Hematopoietic multipotent progenitor cell (in vitro differentiated cells): ENCODE results near the gene CMA1. TPM values are rescaled to one million over a fixed set of nuclear protein-coding genes. Genes with fewer than 3 reads are reported as not detected.
"Not testable (repeated sequence)": the region's sequence is repeated elsewhere in the genome, so short reads cannot be mapped to it uniquely, and the experiment has no call there.

Source experiments
- DNase-seq, 3 donors: peaks; one replicate each; pipeline ENCODE4 v3.0.0-alpha.2; 2011 to 2015; ENCODE audit warnings: low read depth in 2 of 3, low spot score in 2 of 3
- total RNA-seq: library from RNA; depleted of rRNA; stranded (reverse); fragments of >200 nt; gene quantifications from one replicate; pipeline ENCODE4 v1.2.3, GENCODE V29; 2012

Gene CMA1
- total RNA-seq, 1 donor: not detected

- DNase-seq: not testable (repeated sequence)
Measured at GRCh38 chr14:24470450-24470849, 37.6 kb downstream of the CMA1 start.

- DNase-seq: no peak
Measured at GRCh38 chr14:24465805-24466204, 42.3 kb downstream of the CMA1 start.

GRCh38 chr14:24465368-24465767 lies 42.7 kb downstream of the CMA1 start:
- no peak for DNase-seq

GRCh38 chr14:24463884-24464785 lies 43.9 kb downstream of the CMA1 start:
- no peak for DNase-seq

GRCh38 chr14:24463017-24463883 lies 44.8 kb downstream of the CMA1 start:
- no peak for DNase-seq

GRCh38 chr14:24461336-24461735 lies 46.7 kb downstream of the CMA1 start:
- DNase-seq: no peak

GRCh38 chr14:24459331-24459730 lies 48.7 kb downstream of the CMA1 start:
- no peak for DNase-seq

- no peak for DNase-seq
Measured at GRCh38 chr14:24458736-24459135, 49.3 kb downstream of the CMA1 start.

GRCh38 chr14:24456980-24457379 lies 51.1 kb downstream of the CMA1 start:
- DNase-seq: no peak

Other genes with a start within 250 kb of the CMA1 start
- gene TGM1, start 245.1 kb downstream of the CMA1 start, total RNA-seq: 1.1 TPM
- gene RABGGTA, start 236.7 kb downstream of the CMA1 start, total RNA-seq: 36.9 TPM
- 31.0 TPM for gene DHRS1, start 208.5 kb downstream of the CMA1 start, total RNA-seq
- 28.8 TPM for gene NOP9, start 208.4 kb downstream of the CMA1 start, total RNA-seq
- 20.2 TPM for gene CIDEB, start 200.3 kb downstream of the CMA1 start, total RNA-seq
- 15.1 TPM for gene LTB4R2, start 198.1 kb downstream of the CMA1 start, total RNA-seq
- 13.5 TPM for gene LTB4R, start 196.8 kb downstream of the CMA1 start, total RNA-seq
- 3.8 TPM for gene ADCY4, start 173.2 kb downstream of the CMA1 start, total RNA-seq
- gene RIPK3, start 168.3 kb downstream of the CMA1 start, total RNA-seq: 20.2 TPM
- gene NFATC4, start 140.1 kb downstream of the CMA1 start, total RNA-seq: 0.54 TPM
- 20.2 TPM for gene NYNRIN, start 109.3 kb downstream of the CMA1 start, total RNA-seq
- gene CBLN3, start 78.6 kb downstream of the CMA1 start, total RNA-seq: 0.54 TPM
- gene KHNYN, start 78.3 kb downstream of the CMA1 start, total RNA-seq: 74.9 TPM
- gene SDR39U1, start 65.5 kb downstream of the CMA1 start, total RNA-seq: 39.6 TPM
- 7.5 TPM for gene CTSG, start 68.0 kb upstream of the CMA1 start, total RNA-seq
- gene GZMH, start 101.4 kb upstream of the CMA1 start, total RNA-seq: 0.27 TPM
- gene GZMB, start 125.9 kb upstream of the CMA1 start, total RNA-seq: under 0.01 TPM